Left forelimb (tissue), 1 donor: Measurements from ENCODE around the gene OPHN1.
"Not testable (repeated sequence)": the region's sequence is repeated elsewhere in the genome, so short reads cannot be mapped to it uniquely, and the experiment has no call there.

ENCODE experiments used
- DNase-seq: peaks from one replicate; pipeline ENCODE4 v3.0.0-alpha.2; 2018; ENCODE audit warnings: low spot score

The OPHN1 gene

GRCh38 chrX:68421636-68422035, 11.7 kb downstream of the OPHN1 start:
- no peak for DNase-seq

GRCh38 chrX:68420559-68420958, 12.7 kb downstream of the OPHN1 start:
- no peak for DNase-seq

GRCh38 chrX:68419975-68420374, 13.3 kb downstream of the OPHN1 start:
- DNase-seq = no peak

- no peak for DNase-seq
Observed at GRCh38 chrX:68417651-68418050, 15.6 kb downstream of the OPHN1 start.

GRCh38 chrX:68416592-68416991, 16.7 kb downstream of the OPHN1 start:
- no peak for DNase-seq

- no peak for DNase-seq
Observed at GRCh38 chrX:68415316-68415715, 18.0 kb downstream of the OPHN1 start.

- no peak for DNase-seq
Observed at GRCh38 chrX:68413254-68413653, 20.0 kb downstream of the OPHN1 start.

GRCh38 chrX:68411729-68412128, 21.6 kb downstream of the OPHN1 start:
- no peak for DNase-seq

- no peak for DNase-seq
Observed at GRCh38 chrX:68409194-68409593, 24.1 kb downstream of the OPHN1 start.

- DNase-seq = no peak
Observed at GRCh38 chrX:68403522-68403921, 29.8 kb downstream of the OPHN1 start.

- no peak for DNase-seq
Observed at GRCh38 chrX:68403038-68403437, 30.3 kb downstream of the OPHN1 start.

- DNase-seq = no peak
Observed at GRCh38 chrX:68402094-68402493, 31.2 kb downstream of the OPHN1 start.

GRCh38 chrX:68398291-68398690, 35.0 kb downstream of the OPHN1 start:
- no peak for DNase-seq

GRCh38 chrX:68396953-68397352, 36.3 kb downstream of the OPHN1 start:
- no peak for DNase-seq

- not testable (repeated sequence) for DNase-seq
Observed at GRCh38 chrX:68389419-68389960, 43.8 kb downstream of the OPHN1 start.

GRCh38 chrX:68387776-68388175, 45.5 kb downstream of the OPHN1 start:
- no peak for DNase-seq

- DNase-seq = no peak
Observed at GRCh38 chrX:68383540-68383939, 49.8 kb downstream of the OPHN1 start.

- DNase-seq = not testable (repeated sequence)
Observed at GRCh38 chrX:68377579-68377978, 55.7 kb downstream of the OPHN1 start.

- no peak for DNase-seq
Observed at GRCh38 chrX:68376373-68376772, 56.9 kb downstream of the OPHN1 start.

GRCh38 chrX:68375803-68376202, 57.5 kb downstream of the OPHN1 start:
- no peak for DNase-seq

GRCh38 chrX:68372665-68373064, 60.6 kb downstream of the OPHN1 start:
- no peak for DNase-seq

GRCh38 chrX:68369559-68369958, 63.7 kb downstream of the OPHN1 start:
- no peak for DNase-seq

- DNase-seq = no peak
Observed at GRCh38 chrX:68365341-68365740, 68.0 kb downstream of the OPHN1 start.

GRCh38 chrX:68363984-68364383, 69.3 kb downstream of the OPHN1 start:
- DNase-seq = no peak

GRCh38 chrX:68358679-68359078, 74.6 kb downstream of the OPHN1 start:
- no peak for DNase-seq
